Measurements from ENCODE around the gene PTPRD. TPM values are rescaled to one million over a fixed set of nuclear protein-coding genes. Genes with fewer than 3 reads are reported as not detected.

The PTPRD gene
- total and polyA plus RNA-seq, 7 experiments from 2014 or later, result 0.71 TPM; not detected in 6

- ChIA-PET POLR2A (no interaction called here), CTCF (no interaction called here)
- Histone ChIP-seq H3K27ac (ENCODE audit: low read depth, low read length) (no peak overlapping the region), H3K9me3 (ENCODE audit: control insufficient read depth in 2 of 3, low read length in 3 of 3) (no peaks in the 10 kb centered on the region), H3K36me3 (ENCODE audit: control insufficient read depth in 2 of 3, insufficient read depth in 3 of 3, low read length in 3 of 3) (no peaks in the 10 kb centered on the region), H3K4me1 (ENCODE audit: control insufficient read depth in 2 of 2, insufficient read depth in 2 of 2, low read length in 2 of 2) (no peaks in the 10 kb centered on the region), H3K4me3 (ENCODE audit: low read length) (no peak overlapping the region), H3K27me3 (ENCODE audit: control insufficient read depth in 2 of 2, insufficient read depth in 2 of 2, low read length in 2 of 2) (no peaks in the 10 kb centered on the region)
- intact Hi-C loops (cut with micrococcal nuclease), result no loop called here
- peaks cover 36 to 55% (median 38%) of the 10 kb centered on the region in 5 donors for H3K27me3 Mint-ChIP-seq
- DNase-seq, result no peak
- H3K4me3 Mint-ChIP-seq, result no peak overlapping the region
- H3K27ac Mint-ChIP-seq, result no peak overlapping the region
- no peaks in the 10 kb centered on the region for H3K9me3 Mint-ChIP-seq
- no peaks in the 10 kb centered on the region for H3K36me3 Mint-ChIP-seq
- peaks cover 0 to 12% (median 9%) of the 10 kb centered on the region in 7 donors for H3K4me1 Mint-ChIP-seq
- ATAC-seq, result no peak
These were observed 1760.4 kb downstream of the PTPRD start for GRCh38 chr9:8852301-8852864.

GRCh38 chr9:8850914-8851313, 1761.9 kb downstream of the PTPRD start:
- no peak overlapping the region for H3K27ac Mint-ChIP-seq
- H3K4me3 Mint-ChIP-seq, result no peak overlapping the region
- ChIA-PET POLR2A (no interaction called here), CTCF (no interaction called here)
- ATAC-seq (no peak), DNase-seq (no peak)
- no peaks in the 10 kb centered on the region for H3K4me1 Mint-ChIP-seq
- H3K4me1 ChIP-seq (ENCODE audit: control insufficient read depth in 2 of 2, insufficient read depth in 2 of 2, low read length in 2 of 2), result no peaks in the 10 kb centered on the region
- H3K27me3 Mint-ChIP-seq, result peaks cover 23 to 41% (median 25%) of the 10 kb centered on the region in 5 donors
- H3K36me3 Mint-ChIP-seq, result no peaks in the 10 kb centered on the region
- no peak overlapping the region for H3K4me3 ChIP-seq (ENCODE audit: low read length)
- no peaks in the 10 kb centered on the region for H3K9me3 ChIP-seq (ENCODE audit: control insufficient read depth in 2 of 3, low read length in 3 of 3)
- no peak overlapping the region for H3K27ac ChIP-seq (ENCODE audit: low read depth, low read length)
- H3K27me3 ChIP-seq (ENCODE audit: control insufficient read depth in 2 of 2, insufficient read depth in 2 of 2, low read length in 2 of 2), result no peaks in the 10 kb centered on the region
- intact Hi-C loops (cut with micrococcal nuclease), result no loop called here
- H3K36me3 ChIP-seq (ENCODE audit: control insufficient read depth in 2 of 3, insufficient read depth in 3 of 3, low read length in 3 of 3), result no peaks in the 10 kb centered on the region
- no peaks in the 10 kb centered on the region for H3K9me3 Mint-ChIP-seq

- Histone ChIP-seq H3K36me3 (ENCODE audit: control insufficient read depth in 2 of 3, insufficient read depth in 3 of 3, low read length in 3 of 3) (no peaks in the 10 kb centered on the region), H3K27me3 (ENCODE audit: control insufficient read depth in 2 of 2, insufficient read depth in 2 of 2, low read length in 2 of 2) (no peaks in the 10 kb centered on the region), H3K27ac (ENCODE audit: low read depth, low read length) (no peak overlapping the region), H3K4me1 (ENCODE audit: control insufficient read depth in 2 of 2, insufficient read depth in 2 of 2, low read length in 2 of 2) (no peaks in the 10 kb centered on the region), H3K4me3 (ENCODE audit: low read length) (no peak overlapping the region), H3K9me3 (ENCODE audit: control insufficient read depth in 2 of 3, low read length in 3 of 3) (no peaks in the 10 kb centered on the region)
- H3K4me1 Mint-ChIP-seq, result no peaks in the 10 kb centered on the region
- ChIA-PET CTCF (no interaction called here), POLR2A (no interaction called here)
- DNase-seq (no peak), ATAC-seq (no peak)
- H3K27ac Mint-ChIP-seq, result no peak overlapping the region
- peaks cover 0 to 13% (median 0%) of the 10 kb centered on the region in 5 donors for H3K27me3 Mint-ChIP-seq
- H3K9me3 Mint-ChIP-seq, result peaks cover 0 to 2% (median 0%) of the 10 kb centered on the region in 11 donors
- intact Hi-C loops (cut with micrococcal nuclease), result no loop called here
- H3K4me3 Mint-ChIP-seq, result no peak overlapping the region
- no peaks in the 10 kb centered on the region for H3K36me3 Mint-ChIP-seq
These were observed 1767.0 kb downstream of the PTPRD start for GRCh38 chr9:8845808-8846207.

GRCh38 chr9:8845376-8845775, 1767.4 kb downstream of the PTPRD start:
- intact Hi-C loops (cut with micrococcal nuclease), result no loop called here

GRCh38 chr9:8844549-8844948, 1768.3 kb downstream of the PTPRD start:
- H3K36me3 Mint-ChIP-seq, result no peaks in the 10 kb centered on the region
- Histone ChIP-seq H3K36me3 (ENCODE audit: control insufficient read depth in 2 of 3, insufficient read depth in 3 of 3, low read length in 3 of 3) (no peaks in the 10 kb centered on the region), H3K27ac (ENCODE audit: low read depth, low read length) (no peak overlapping the region), H3K4me1 (ENCODE audit: control insufficient read depth in 2 of 2, insufficient read depth in 2 of 2, low read length in 2 of 2) (no peaks in the 10 kb centered on the region), H3K4me3 (ENCODE audit: low read length) (no peak overlapping the region), H3K9me3 (ENCODE audit: control insufficient read depth in 2 of 3, low read length in 3 of 3) (no peaks in the 10 kb centered on the region), H3K27me3 (ENCODE audit: control insufficient read depth in 2 of 2, insufficient read depth in 2 of 2, low read length in 2 of 2) (no peaks in the 10 kb centered on the region)
- CTCF ChIA-PET, result no interaction called here
- ATAC-seq (no peak), DNase-seq (no peak)
- H3K4me3 Mint-ChIP-seq, result no peak overlapping the region
- H3K9me3 Mint-ChIP-seq, result peaks cover 0 to 2% (median 0%) of the 10 kb centered on the region in 11 donors
- intact Hi-C loops (cut with micrococcal nuclease), result no loop called here
- H3K27ac Mint-ChIP-seq, result no peak overlapping the region
- H3K27me3 Mint-ChIP-seq, result peaks cover 0 to 4% (median 0%) of the 10 kb centered on the region in 5 donors
- no peaks in the 10 kb centered on the region for H3K4me1 Mint-ChIP-seq
- POLR2A ChIA-PET, result no interaction called here

More at GRCh38 chr9:8845376-8845775, 1767.4 kb downstream of the PTPRD start:
- Mint-ChIP-seq H3K36me3 (no peaks in the 10 kb centered on the region), H3K27ac (no peak overlapping the region), H3K4me1 (no peaks in the 10 kb centered on the region), H3K9me3 (peaks cover 0 to 2% (median 0%) of the 10 kb centered on the region in 11 donors), H3K4me3 (no peak overlapping the region), H3K27me3 (peaks cover 0 to 8% (median 0%) of the 10 kb centered on the region in 5 donors)
- DNase-seq (no peak), ATAC-seq (no peak)
- Histone ChIP-seq H3K9me3 (ENCODE audit: control insufficient read depth in 2 of 3, low read length in 3 of 3) (no peaks in the 10 kb centered on the region), H3K4me1 (ENCODE audit: control insufficient read depth in 2 of 2, insufficient read depth in 2 of 2, low read length in 2 of 2) (no peaks in the 10 kb centered on the region), H3K27me3 (ENCODE audit: control insufficient read depth in 2 of 2, insufficient read depth in 2 of 2, low read length in 2 of 2) (no peaks in the 10 kb centered on the region), H3K36me3 (ENCODE audit: control insufficient read depth in 2 of 3, insufficient read depth in 3 of 3, low read length in 3 of 3) (no peaks in the 10 kb centered on the region), H3K27ac (ENCODE audit: low read depth, low read length) (no peak overlapping the region), H3K4me3 (ENCODE audit: low read length) (no peak overlapping the region)
- ChIA-PET POLR2A (no interaction called here), CTCF (no interaction called here)

- intact Hi-C loops (cut with micrococcal nuclease), result no loop called here
- Mint-ChIP-seq H3K36me3 (no peaks in the 10 kb centered on the region), H3K4me1 (no peaks in the 10 kb centered on the region), H3K27ac (no peak overlapping the region), H3K27me3 (no peaks in the 10 kb centered on the region), H3K4me3 (no peak overlapping the region), H3K9me3 (peaks cover 0 to 2% (median 0%) of the 10 kb centered on the region in 11 donors)
- ATAC-seq (no peak), DNase-seq (no peak)
- ChIA-PET CTCF (no interaction called here), POLR2A (no interaction called here)
- Histone ChIP-seq H3K9me3 (ENCODE audit: control insufficient read depth in 2 of 3, low read length in 3 of 3) (no peaks in the 10 kb centered on the region), H3K27me3 (ENCODE audit: control insufficient read depth in 2 of 2, insufficient read depth in 2 of 2, low read length in 2 of 2) (no peaks in the 10 kb centered on the region), H3K4me1 (ENCODE audit: control insufficient read depth in 2 of 2, insufficient read depth in 2 of 2, low read length in 2 of 2) (no peaks in the 10 kb centered on the region), H3K27ac (ENCODE audit: low read depth, low read length) (no peak overlapping the region), H3K4me3 (ENCODE audit: low read length) (no peak overlapping the region), H3K36me3 (ENCODE audit: control insufficient read depth in 2 of 3, insufficient read depth in 3 of 3, low read length in 3 of 3) (no peaks in the 10 kb centered on the region)
These were observed 1770.2 kb downstream of the PTPRD start for GRCh38 chr9:8842402-8843193.

- CTCF ChIA-PET, result no interaction called here
- intact Hi-C loops (cut with micrococcal nuclease), result no loop called here
- no peak for ATAC-seq
These were observed 1774.7 kb downstream of the PTPRD start for GRCh38 chr9:8838136-8838535.

More at GRCh38 chr9:8838136-8838535, 1774.7 kb downstream of the PTPRD start:
- no peaks in the 10 kb centered on the region for H3K9me3 ChIP-seq (ENCODE audit: control insufficient read depth in 2 of 3, low read length in 3 of 3)
- no peak overlapping the region for H3K4me3 Mint-ChIP-seq
- H3K36me3 Mint-ChIP-seq, result no peaks in the 10 kb centered on the region
- H3K4me1 Mint-ChIP-seq, result no peaks in the 10 kb centered on the region
- peaks cover 0 to 2% (median 0%) of the 10 kb centered on the region in 11 donors for H3K9me3 Mint-ChIP-seq
- no peaks in the 10 kb centered on the region for H3K27me3 ChIP-seq (ENCODE audit: control insufficient read depth in 2 of 2, insufficient read depth in 2 of 2, low read length in 2 of 2)
- H3K27ac ChIP-seq (ENCODE audit: low read depth, low read length), result no peak overlapping the region
- H3K36me3 ChIP-seq (ENCODE audit: control insufficient read depth in 2 of 3, insufficient read depth in 3 of 3, low read length in 3 of 3), result no peaks in the 10 kb centered on the region
- H3K4me3 ChIP-seq (ENCODE audit: low read length), result no peak overlapping the region
- H3K4me1 ChIP-seq (ENCODE audit: control insufficient read depth in 2 of 2, insufficient read depth in 2 of 2, low read length in 2 of 2), result no peaks in the 10 kb centered on the region
- DNase-seq, result no peak
- POLR2A ChIA-PET, result no interaction called here
- no peak overlapping the region for H3K27ac Mint-ChIP-seq
- peaks cover 0 to 6% (median 0%) of the 10 kb centered on the region in 5 donors for H3K27me3 Mint-ChIP-seq
